Suprapubic skin (tissue), 2 donors: ENCODE measurements around the gene CYB561D1.
"Not testable (repeated sequence)": the region's sequence is repeated elsewhere in the genome, so short reads cannot be mapped to it uniquely, and the experiment has no call there.

ENCODE experiments used
- EP300 ChIP-seq: sonication (generic); formaldehyde crosslinking; IDR thresholded peaks from one replicate; pipeline ENCODE4 v1.6.1; 2017; ENCODE audit warnings: antibody characterized with exemption
- POLR2A ChIP-seq, 2 donors: fragments of 450-650 bp; IDR thresholded peaks; one replicate each; pipeline ENCODE4 v1.6.1; 2017; ENCODE audit warnings: antibody characterized with exemption in 2 of 2, mild to moderate bottlenecking in 2 of 2, moderate library complexity in 2 of 2

DNA sequence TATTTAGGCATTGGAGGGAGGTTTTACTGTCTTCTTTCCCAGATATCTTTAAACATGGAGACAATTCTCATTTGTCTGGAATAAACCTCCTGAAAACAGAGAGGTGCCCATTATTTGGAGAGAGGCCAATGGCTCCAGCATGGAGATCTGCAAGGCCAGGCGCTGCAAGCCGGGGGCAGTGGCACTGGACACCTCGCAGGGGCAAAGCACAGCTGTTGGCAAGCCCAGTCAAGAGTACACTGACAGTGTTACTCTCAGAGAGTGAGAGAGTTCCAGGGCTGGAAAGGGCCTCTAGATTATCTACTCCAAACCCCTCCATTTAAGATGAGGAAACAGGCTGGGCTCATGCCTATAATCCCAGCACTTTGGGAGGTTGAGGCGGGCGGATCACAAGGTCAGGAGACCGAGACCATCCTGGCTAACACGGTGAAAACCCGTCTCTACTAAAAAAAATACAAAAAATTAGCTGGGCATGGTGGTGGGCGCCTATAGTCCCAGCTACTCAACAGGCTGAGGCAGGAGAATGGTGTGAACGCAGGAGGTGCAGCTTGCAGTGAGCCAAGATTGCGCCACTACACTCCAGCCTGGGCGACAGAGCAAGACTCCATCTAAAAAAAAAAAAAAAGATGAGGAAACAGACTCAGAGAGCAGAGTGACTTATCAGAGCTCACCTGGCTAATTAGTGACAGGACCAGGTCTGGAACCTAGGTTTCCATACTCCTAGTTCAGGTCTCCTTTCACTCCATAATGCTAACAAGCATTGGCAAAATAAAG, 20.4 kb upstream of the CYB561D1 start:
- TF ChIP-seq EP300; POLR2A (IDR thresholded peaks at IDR 0.05): not testable (repeated sequence)
